ENCODE data around the gene HOXA7.

Gene HOXA7

GRCh38 chr7:27157702-27158431 lies 1.4 kb upstream of the HOXA7 start:
- no peak for DNase-seq

GRCh38 chr7:27156916-27157701 lies 634 bp upstream of the HOXA7 start:
- DNase-seq, result no peak

- DNase-seq, result no peak
Measured at GRCh38 chr7:27155816-27156507, 513 bp downstream of the HOXA7 start.

GRCh38 chr7:27154901-27155815 lies 1.3 kb downstream of the HOXA7 start:
- no peak for DNase-seq

GRCh38 chr7:27154369-27154768 lies 2.1 kb downstream of the HOXA7 start:
- no peak for DNase-seq

- DNase-seq, result no peak
Measured at GRCh38 chr7:27153526-27153925, 2.9 kb downstream of the HOXA7 start.

- DNase-seq, result no peak
Measured at GRCh38 chr7:27152816-27153442, 3.5 kb downstream of the HOXA7 start.

- DNase-seq, result no peak
Measured at GRCh38 chr7:27151931-27152815, 4.3 kb downstream of the HOXA7 start, which contains the start of gene HOXA3. Gene HOXA3 (minus strand): TSS chr7:27152583. CDS start chr7:27110640, 41,943 bp downstream.

- DNase-seq, result no peak
Measured at GRCh38 chr7:27151341-27151930, 5.0 kb downstream of the HOXA7 start.

GRCh38 chr7:27150568-27151340 lies 5.7 kb downstream of the HOXA7 start:
- DNase-seq, result peak; percentile 64

- no peak for DNase-seq
Measured at GRCh38 chr7:27149842-27150567, 6.5 kb downstream of the HOXA7 start.

- DNase-seq, result no peak
Measured at GRCh38 chr7:27148756-27149641, 7.5 kb downstream of the HOXA7 start.

- DNase-seq, result no peak
Measured at GRCh38 chr7:27148031-27148755, 8.3 kb downstream of the HOXA7 start.

- DNase-seq, result no peak
Measured at GRCh38 chr7:27147199-27148030, 9.1 kb downstream of the HOXA7 start, which contains the start of gene HOXA6. Gene HOXA6 (minus strand): TSS chr7:27147774. CDS start chr7:27147749, 25 bp downstream.

GRCh38 chr7:27146491-27147198 lies 9.8 kb downstream of the HOXA7 start:
- DNase-seq, result no peak

All from activated CD4-positive, alpha-beta T cell treated with anti-CD3 and anti-CD28 coated beads, Interleukin-2, amount 50 U/mL, for 1 hour (primary cell).